CD14-positive monocyte (primary cell): ENCODE data around the gene OSBPL9. TPM values are rescaled to one million over a fixed set of nuclear protein-coding genes. Genes with fewer than 3 reads are reported as not detected.
A peak's percentile ranks its signal among the peaks of the same experiment; 100 is the strongest.

Experiments used
- DNase-seq, 3 donors: peaks; one replicate each; pipeline ENCODE4 v3.0.0-alpha.2; 2011 to 2022
- H2AFZ ChIP-seq: 2 replicates; pipeline ENCODE4 v1.6.0; 2012; ENCODE audit warnings: mild to moderate bottlenecking, low read depth, low read length, inconsistent platforms; ENCODE audit not compliant: insufficient read depth, poor library complexity, severe bottlenecking
- H3K27ac ChIP-seq, 2 donors: 1 replicate in 1 of 2; 2 replicates in 1 of 2; pipeline ENCODE4 v1.5.1; 2012 to 2013; ENCODE audit warnings: low read length in 2 of 2, control low read depth in 1 of 2, inconsistent platforms in 1 of 2, low read depth in 1 of 2, mild to moderate bottlenecking in 1 of 2
- H3K27me3 ChIP-seq, 2 donors: one replicate each; pipeline versions ENCODE4 v1.6.0 to v1.6.1; 2011 to 2013; ENCODE audit warnings: low read length in 2 of 2; ENCODE audit not compliant: control insufficient read depth in 2 of 2, insufficient read depth in 2 of 2
- H3K36me3 ChIP-seq, 2 donors: replicated peaks in 1 of 2; 1 replicate in 1 of 2; 2 replicates in 1 of 2; pipeline versions ENCODE4 v1.5.1 to v1.6.1; 2012 to 2013; ENCODE audit warnings: low read length in 2 of 2, control low read depth in 1 of 2, inconsistent platforms in 1 of 2, mild to moderate bottlenecking in 1 of 2; ENCODE audit not compliant: insufficient read depth in 2 of 2, control insufficient read depth in 1 of 2
- H3K4me1 ChIP-seq, 2 donors: 1 replicate in 1 of 2; 2 replicates in 1 of 2; pipeline versions ENCODE4 v1.5.1 to v1.6.1; 2012 to 2013; ENCODE audit warnings: low read length in 2 of 2, control low read depth in 1 of 2, inconsistent platforms in 1 of 2, mild to moderate bottlenecking in 1 of 2, moderate library complexity in 1 of 2; ENCODE audit not compliant: insufficient read depth in 2 of 2, control insufficient read depth in 1 of 2
- H3K4me2 ChIP-seq: replicated peaks from 2 replicates; pipeline ENCODE3; 2012; ENCODE audit warnings: low read length, moderate library complexity, mild to moderate bottlenecking; ENCODE audit not compliant: poor library complexity, severe bottlenecking; ENCODE audit errors: extremely low read depth
- H3K4me3 ChIP-seq, 3 experiments: fragments of 200-600 bp in 1 of 3; sonication (generic) in 1 of 3; replicated peaks in 1 of 3; 1 replicate in 2 of 3; 2 replicates in 1 of 3; pipeline ENCODE4 v1.5.1; 2011 to 2013; ENCODE audit warnings: low read length in 3 of 3, mild to moderate bottlenecking in 3 of 3, control low read depth in 2 of 3, low read depth in 2 of 3, inconsistent platforms in 1 of 3, moderate library complexity in 1 of 3
- H3K79me2 ChIP-seq: 2 replicates; pipeline ENCODE4 v1.6.0; 2012; ENCODE audit warnings: mild to moderate bottlenecking, control low read depth, inconsistent platforms, low read length, moderate library complexity; ENCODE audit not compliant: insufficient read depth
- H3K9ac ChIP-seq: 2 replicates; pipeline ENCODE4 v1.6.0; 2017; ENCODE audit warnings: low read length, mild to moderate bottlenecking; ENCODE audit not compliant: insufficient read depth, poor library complexity, severe bottlenecking
- H3K9me3 ChIP-seq, 2 donors: replicated peaks in 1 of 2; 1 replicate in 1 of 2; 2 replicates in 1 of 2; pipeline versions ENCODE4 v1.5.1 to v1.6.1; 2012 to 2013; ENCODE audit warnings: low read length in 2 of 2, control low read depth in 1 of 2; ENCODE audit not compliant: control insufficient read depth in 1 of 2, insufficient read depth in 1 of 2
- H4K20me1 ChIP-seq: 2 replicates; pipeline ENCODE4 v1.6.0; 2012; ENCODE audit warnings: mild to moderate bottlenecking, low read length, control low read depth, moderate library complexity; ENCODE audit not compliant: insufficient read depth
- H3K27ac Mint-ChIP-seq, 7 donors: one replicate each; pipeline ENCODE4 v1.8.0; 2020; ENCODE audit warnings: mild to moderate bottlenecking in 7 of 7, mixed read lengths in 7 of 7, moderate library complexity in 6 of 7, inconsistent platforms in 2 of 7
- H3K27me3 Mint-ChIP-seq, 3 donors: one replicate each; pipeline ENCODE4 v1.8.0; 2021 to 2022; ENCODE audit warnings: low read depth in 3 of 3, mild to moderate bottlenecking in 3 of 3, mixed read lengths in 3 of 3, moderate library complexity in 3 of 3, inconsistent platforms in 1 of 3
- H3K36me3 Mint-ChIP-seq, 2 donors: one replicate each; pipeline ENCODE4 v1.8.0; 2020; ENCODE audit warnings: mixed read lengths in 2 of 2, inconsistent platforms in 1 of 2, mild to moderate bottlenecking in 1 of 2
- H3K4me1 Mint-ChIP-seq: one replicate; pipeline ENCODE4 v1.8.0; 2020; ENCODE audit warnings: mild to moderate bottlenecking, mixed read lengths
- H3K4me3 Mint-ChIP-seq, 2 donors: one replicate each; pipeline ENCODE4 v1.8.0; 2020; ENCODE audit warnings: mild to moderate bottlenecking in 2 of 2, mixed read lengths in 2 of 2, moderate library complexity in 1 of 2
- H3K9me3 Mint-ChIP-seq, 7 donors: one replicate each; pipeline ENCODE4 v1.8.0; 2020 to 2022; ENCODE audit warnings: mixed read lengths in 7 of 7, mild to moderate bottlenecking in 6 of 7, moderate library complexity in 6 of 7, inconsistent platforms in 2 of 7
- CTCF ChIP-seq: fragments of 200-600 bp; IDR thresholded peaks from one replicate; pipeline ENCODE4 v1.8.0; 2022; ENCODE audit warnings: antibody characterized with exemption, mild to moderate bottlenecking
- WGBS: methylation state at CpG from one replicate; pipeline ENCODE4 v1.1.5; 2013; ENCODE audit warnings: missing lambda C conversion rate; ENCODE audit not compliant: insufficient coverage; 5-methylcytosine and 5-hydroxymethylcytosine counted together
- intact Hi-C, 2 donors: fragments of 100-400 bp; cut with micrococcal nuclease; formaldehyde crosslinking; loops; one replicate each; pipeline versions ENCODE4 v1.15.0 to v1.15.1; 2023
- polyA plus RNA-seq, 3 donors: library from polyadenylated mRNA; depleted of rRNA in 1 of 3; unstranded in 2 of 3; stranded (reverse) in 1 of 3; fragments of 300-500 nt in 2 of 3; fragments of >200 nt in 1 of 3; fragmentation: Illumina TruSeq in 2 of 3; gene quantifications; 1 replicate in 2 of 3; 2 replicates in 1 of 3; pipeline ENCODE4 v1.2.3, GENCODE V29; 2012 to 2021

Gene OSBPL9
- polyA plus RNA-seq, 3 donors, result 22.2 to 41.4 (median 31.3) TPM

GRCh38 chr1:51717842-51718241 is 101.0 kb downstream of the OSBPL9 start:
- intact Hi-C loops, result loop anchor here in 1 of 2 donors (10.0 kb wide), 1 partner anchor 73 kb away; no protein-coding TSS in a partner anchor
- WGBS, result no CpG with 5 or more reads among the region's 3 CpGs
- Mint-ChIP-seq H3K4me3 (no peak overlapping the region), H3K27ac (peak overlapping the region in 2 of 7 donors; percentile 7 to 20), H3K9me3 (no peaks in the 10 kb centered on the region), H3K36me3 (peaks cover 37 to 40% of the 10 kb centered on the region in 2 donors), H3K27me3 (no peaks in the 10 kb centered on the region), H3K4me1 (no peaks in the 10 kb centered on the region)
- Histone ChIP-seq H3K9ac (no peak overlapping the region), H4K20me1 (peaks cover 32% of the 10 kb centered on the region), H3K4me3 (no peak overlapping the region), H3K27me3 (no peaks in the 10 kb centered on the region), H3K27ac (no peak overlapping the region), H3K4me2 (no peak overlapping the region), H3K36me3 (peaks cover 3 to 24% of the 10 kb centered on the region in 2 donors), H3K4me1 (no peaks in the 10 kb centered on the region), H3K9me3 (no peaks in the 10 kb centered on the region), H2AFZ (no peak overlapping the region), H3K79me2 (no peaks in the 10 kb centered on the region)
- no peak for TF ChIP-seq CTCF
- DNase-seq, result no peak

- Mint-ChIP-seq H3K27ac (no peak overlapping the region), H3K27me3 (no peaks in the 10 kb centered on the region), H3K9me3 (no peaks in the 10 kb centered on the region), H3K36me3 (peaks cover 38 to 39% of the 10 kb centered on the region in 2 donors), H3K4me1 (peaks cover 5% of the 10 kb centered on the region), H3K4me3 (no peak overlapping the region)
- H3K9me3 ChIP-seq, result no peaks in the 10 kb centered on the region
- WGBS, result no CpG with 5 or more reads among the region's 2 CpGs
- peaks cover 7% of the 10 kb centered on the region for H3K79me2 ChIP-seq
- peaks cover 2 to 4% of the 10 kb centered on the region in 2 donors for H3K4me1 ChIP-seq
- H3K27ac ChIP-seq, result no peak overlapping the region
- peaks cover 3 to 23% of the 10 kb centered on the region in 2 donors for H3K36me3 ChIP-seq
- no peaks in the 10 kb centered on the region for H3K27me3 ChIP-seq
- H3K4me3 ChIP-seq, result no peak overlapping the region
- no peak overlapping the region for H3K4me2 ChIP-seq
- DNase-seq, result no peak
- H3K9ac ChIP-seq, result no peak overlapping the region
- intact Hi-C loops, result loop anchor here in 1 of 2 donors (10.0 kb wide), 1 partner anchor 74 kb away; no protein-coding TSS in a partner anchor
- peaks cover 44% of the 10 kb centered on the region for H4K20me1 ChIP-seq
- TF ChIP-seq CTCF, result no peak
- H2AFZ ChIP-seq, result no peak overlapping the region
Observed at GRCh38 chr1:51719146-51719545, 102.3 kb downstream of the OSBPL9 start.
